PC-9 (cell line): Measurements from ENCODE around the gene QSER1.

Experiments
- CTCF ChIP-seq: fragments of 200-600 bp; sonication (generic); conservative IDR thresholded peaks from 2 replicates; pipeline ENCODE4 v1.6.1; 2017; ENCODE audit warnings: mixed run types, antibody characterized with exemption, mild to moderate bottlenecking, moderate library complexity
- EZH2 ChIP-seq: fragments of 200-600 bp; sonication (generic); IDR thresholded peaks from 2 replicates; pipeline ENCODE4 v1.8.0; 2017; ENCODE audit warnings: antibody characterized with exemption, low read depth

GRCh38 chr11:32919338-32919737, 26.7 kb downstream of the QSER1 start:
- no peak for TF ChIP-seq CTCF
- TF ChIP-seq EZH2 = no peak
